DOHH2 (cell line): ENCODE data around the gene PPA1.

ENCODE experiments used
- CTCF ChIP-seq: fragments of 200-600 bp; sonication (generic); IDR thresholded peaks from one replicate; pipeline ENCODE4 v1.5.1; 2014; ENCODE audit warnings: antibody characterized with exemption, mild to moderate bottlenecking, low read depth, low read length; ENCODE audit not compliant: poor library complexity, severe bottlenecking
- EZH2phosphoT487 ChIP-seq: fragments of 200-600 bp; sonication (generic); IDR thresholded peaks from 2 replicates; pipeline ENCODE4 v1.6.1; 2017; ENCODE audit warnings: borderline replicate concordance, mild to moderate bottlenecking, antibody characterized with exemption, low read length, moderate library complexity, mixed read lengths

DNA sequence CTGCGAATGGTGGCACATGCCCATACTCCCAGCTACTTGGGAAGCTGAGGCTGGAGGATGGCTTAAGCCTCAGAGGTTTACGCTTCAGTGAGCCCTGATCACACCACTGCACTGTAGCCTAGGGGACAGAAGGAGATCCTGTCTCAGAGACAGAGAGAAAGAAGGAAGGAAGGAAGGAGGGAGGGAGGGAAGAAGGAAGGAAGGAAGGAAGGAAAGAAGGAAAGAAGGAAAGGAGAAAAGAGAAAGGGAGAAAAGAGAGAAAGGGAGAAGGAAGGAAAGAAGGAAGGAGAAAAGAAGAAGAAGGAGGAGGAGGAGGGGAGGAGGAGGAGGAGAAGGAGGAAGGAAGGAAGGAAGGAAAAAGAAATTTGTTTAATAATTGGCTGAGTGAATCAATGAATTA, 49.9 kb downstream of the PPA1 start:
- TF ChIP-seq CTCF = no peak
- TF ChIP-seq EZH2phosphoT487 = no peak
